Suprapubic skin (tissue), 4 donors: ENCODE data around the gene TUBB3. TPM values are rescaled to one million over a fixed set of nuclear protein-coding genes. Genes with fewer than 3 reads are reported as not detected.

Experiments
- DNase-seq, 2 donors: peaks; one replicate each; pipeline ENCODE4 v3.0.0-alpha.2; 2019; ENCODE audit warnings: low spot score in 2 of 2
- H3K27ac ChIP-seq: fragments of 200-600 bp; sonication (generic); one replicate; pipeline ENCODE4 v1.5.1; 2019
- H3K27me3 ChIP-seq: fragments of 200-600 bp; sonication (generic); one replicate; pipeline ENCODE4 v1.5.1; 2019
- H3K36me3 ChIP-seq: fragments of 200-600 bp; sonication (generic); one replicate; pipeline ENCODE4 v1.5.1; 2019
- H3K4me1 ChIP-seq: fragments of 200-600 bp; sonication (generic); one replicate; pipeline ENCODE4 v1.5.1; 2019
- H3K4me3 ChIP-seq: fragments of 200-600 bp; sonication (generic); one replicate; pipeline ENCODE4 v1.5.1; 2019; ENCODE audit warnings: mild to moderate bottlenecking
- H3K9me3 ChIP-seq: fragments of 200-600 bp; sonication (generic); one replicate; pipeline ENCODE4 v1.5.1; 2019
- CTCF ChIP-seq, 2 donors: fragments of 200-600 bp in 1 of 2; fragments of 450-650 bp in 1 of 2; sonication (generic) in 1 of 2; IDR thresholded peaks; one replicate each; pipeline ENCODE4 v1.5.1; 2016 to 2019; ENCODE audit warnings: antibody characterized with exemption in 2 of 2, mild to moderate bottlenecking in 1 of 2, moderate library complexity in 1 of 2
- EP300 ChIP-seq: sonication (generic); formaldehyde crosslinking; IDR thresholded peaks from one replicate; pipeline ENCODE4 v1.6.1; 2017; ENCODE audit warnings: antibody characterized with exemption
- POLR2A ChIP-seq, 2 donors: fragments of 450-650 bp; IDR thresholded peaks; one replicate each; pipeline ENCODE4 v1.6.1; 2017; ENCODE audit warnings: antibody characterized with exemption in 2 of 2, mild to moderate bottlenecking in 2 of 2, moderate library complexity in 2 of 2
- POLR2AphosphoS5 ChIP-seq, 3 donors: sonication (generic); formaldehyde crosslinking; IDR thresholded peaks; one replicate each; pipeline ENCODE4 v1.6.1; 2017; ENCODE audit warnings: antibody characterized with exemption in 3 of 3
- WGBS: methylation state at CpG from one replicate; pipeline ENCODE4 v1.1.5; 2018; 5-methylcytosine and 5-hydroxymethylcytosine counted together
- total RNA-seq, 4 donors: library from RNA; depleted of rRNA; stranded (reverse); fragments of >200 nt; gene quantifications; one replicate each; pipeline ENCODE4 v1.1.0, GENCODE V29; 2016

The TUBB3 gene
- total RNA-seq, 4 donors from 2014 or later: 1.2 to 9.2 (median 4.6) TPM

GRCh38 chr16:89936034-89936433 is 12.9 kb downstream of the TUBB3 start:
- Histone ChIP-seq H3K27me3 (no peaks in the 10 kb centered on the region), H3K36me3 (no peaks in the 10 kb centered on the region), H3K27ac (no peak overlapping the region), H3K4me1 (no peaks in the 10 kb centered on the region), H3K4me3 (no peak overlapping the region), H3K9me3 (no peaks in the 10 kb centered on the region)
- 62% methylated on average over 13 of the region's 13 CpGs for WGBS
- TF ChIP-seq CTCF (IDR thresholded peaks at IDR 0.05): no peak
- no peak for TF ChIP-seq EP300
- no peak for DNase-seq

- WGBS: 97% methylated on average over 6 of the region's 14 CpGs
- Histone ChIP-seq H3K36me3 (no peaks in the 10 kb centered on the region), H3K27me3 (no peaks in the 10 kb centered on the region), H3K27ac (no peak overlapping the region), H3K4me1 (no peaks in the 10 kb centered on the region), H3K9me3 (no peaks in the 10 kb centered on the region), H3K4me3 (no peak overlapping the region)
- DNase-seq: no peak
- no peak for TF ChIP-seq CTCF (IDR thresholded peaks at IDR 0.05)
- TF ChIP-seq EP300: no peak
- no peak for TF ChIP-seq POLR2AphosphoS5 (IDR thresholded peaks at IDR 0.05)
- no peak for TF ChIP-seq POLR2A (IDR thresholded peaks at IDR 0.05)
These were observed 13.4 kb downstream of the TUBB3 start for GRCh38 chr16:89936508-89936907.

GRCh38 chr16:89936981-89937380 is 13.8 kb downstream of the TUBB3 start:
- H3K27me3 ChIP-seq: no peaks in the 10 kb centered on the region

GRCh38 chr16:89938175-89938885 is 15.2 kb downstream of the TUBB3 start:
- Histone ChIP-seq H3K4me1 (no peaks in the 10 kb centered on the region), H3K9me3 (no peaks in the 10 kb centered on the region), H3K27ac (no peak overlapping the region), H3K36me3 (no peaks in the 10 kb centered on the region), H3K4me3 (no peak overlapping the region), H3K27me3 (no peaks in the 10 kb centered on the region)
- 68% methylated on average over 21 of the region's 21 CpGs for WGBS
- DNase-seq: no peak
- TF ChIP-seq POLR2AphosphoS5 (IDR thresholded peaks at IDR 0.05) (no peak), CTCF (IDR thresholded peaks at IDR 0.05) (no peak), EP300 (no peak)

More at GRCh38 chr16:89936981-89937380, 13.8 kb downstream of the TUBB3 start:
- no peaks in the 10 kb centered on the region for H3K36me3 ChIP-seq
- 92% methylated on average over 15 of the region's 20 CpGs for WGBS
- H3K4me3 ChIP-seq: no peak overlapping the region
- no peak overlapping the region for H3K27ac ChIP-seq
- no peaks in the 10 kb centered on the region for H3K4me1 ChIP-seq
- no peaks in the 10 kb centered on the region for H3K9me3 ChIP-seq
- no peak for TF ChIP-seq POLR2A (IDR thresholded peaks at IDR 0.05)
- TF ChIP-seq EP300: no peak
- no peak for TF ChIP-seq POLR2AphosphoS5 (IDR thresholded peaks at IDR 0.05)
- no peak for TF ChIP-seq CTCF (IDR thresholded peaks at IDR 0.05)
- no peak for DNase-seq

GRCh38 chr16:89944773-89945172 is 21.6 kb downstream of the TUBB3 start:
- WGBS: 78% methylated on average over 5 of the region's 5 CpGs
- no peak for TF ChIP-seq EP300
- no peak for TF ChIP-seq POLR2A (IDR thresholded peaks at IDR 0.05)
- TF ChIP-seq POLR2AphosphoS5 (IDR thresholded peaks at IDR 0.05): no peak
- no peak for TF ChIP-seq CTCF (IDR thresholded peaks at IDR 0.05)
- H3K9me3 ChIP-seq: no peaks in the 10 kb centered on the region
- peaks cover 4% of the 10 kb centered on the region for H3K27me3 ChIP-seq
- H3K36me3 ChIP-seq: no peaks in the 10 kb centered on the region
- H3K4me1 ChIP-seq: peaks cover 32% of the 10 kb centered on the region
- no peak for DNase-seq
- H3K27ac ChIP-seq: no peak overlapping the region
- no peak overlapping the region for H3K4me3 ChIP-seq
